Neural cell (in vitro differentiated cells): ENCODE data around the gene F5.

Source experiments
- CTCF ChIP-seq: fragments of 450-650 bp; IDR thresholded peaks from 2 replicates; pipeline ENCODE4 v1.5.1; 2014; ENCODE audit warnings: antibody characterized with exemption, mild to moderate bottlenecking, moderate library complexity; ENCODE audit not compliant: poor library complexity, severe bottlenecking
- POLR2AphosphoS5 ChIP-seq: IDR thresholded peaks from 2 replicates; pipeline ENCODE4 v1.6.1; 2012
- TAF1 ChIP-seq: IDR thresholded peaks from 2 replicates; pipeline ENCODE4 v1.6.1; 2012; ENCODE audit warnings: low read depth

DNA sequence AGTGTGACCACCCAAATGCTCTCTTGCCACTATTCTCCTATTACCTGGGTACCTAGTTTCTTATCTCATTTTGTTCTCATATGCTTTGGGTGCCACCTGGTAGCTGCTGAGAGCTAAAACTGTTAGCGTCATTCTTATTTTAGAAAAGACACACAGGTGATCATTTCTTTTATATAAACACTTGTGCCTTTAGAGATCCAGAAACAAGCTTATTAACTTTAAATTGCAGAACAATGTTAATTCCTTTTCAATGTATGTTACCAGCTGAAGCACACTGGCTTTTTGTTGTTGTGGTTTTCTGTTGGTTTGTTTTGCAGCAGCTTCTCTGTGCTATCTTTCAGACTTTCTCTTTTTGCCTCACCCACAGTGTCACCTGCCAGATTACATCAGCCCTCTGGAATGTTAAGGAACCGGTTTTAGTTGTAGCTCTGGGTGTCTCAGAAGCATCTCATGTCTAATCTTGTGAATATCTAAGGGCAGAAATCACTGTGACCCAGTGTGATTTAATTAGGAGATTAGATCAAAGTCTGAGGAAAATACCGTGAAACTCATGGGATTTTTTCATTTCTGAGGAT lies 57.1 kb downstream of the F5 start:
- TF ChIP-seq CTCF (no peak), POLR2AphosphoS5 (no peak), TAF1 (no peak)
